GM19452 (cell line): ENCODE data around the gene GRIN2D.

Experiments
- ATAC-seq: cut with Tn5 transposase; IDR thresholded peaks from one replicate; pipeline ENCODE4 v1.9.1; 2021; ENCODE audit not compliant: unreplicated experiment

Gene GRIN2D

DNA sequence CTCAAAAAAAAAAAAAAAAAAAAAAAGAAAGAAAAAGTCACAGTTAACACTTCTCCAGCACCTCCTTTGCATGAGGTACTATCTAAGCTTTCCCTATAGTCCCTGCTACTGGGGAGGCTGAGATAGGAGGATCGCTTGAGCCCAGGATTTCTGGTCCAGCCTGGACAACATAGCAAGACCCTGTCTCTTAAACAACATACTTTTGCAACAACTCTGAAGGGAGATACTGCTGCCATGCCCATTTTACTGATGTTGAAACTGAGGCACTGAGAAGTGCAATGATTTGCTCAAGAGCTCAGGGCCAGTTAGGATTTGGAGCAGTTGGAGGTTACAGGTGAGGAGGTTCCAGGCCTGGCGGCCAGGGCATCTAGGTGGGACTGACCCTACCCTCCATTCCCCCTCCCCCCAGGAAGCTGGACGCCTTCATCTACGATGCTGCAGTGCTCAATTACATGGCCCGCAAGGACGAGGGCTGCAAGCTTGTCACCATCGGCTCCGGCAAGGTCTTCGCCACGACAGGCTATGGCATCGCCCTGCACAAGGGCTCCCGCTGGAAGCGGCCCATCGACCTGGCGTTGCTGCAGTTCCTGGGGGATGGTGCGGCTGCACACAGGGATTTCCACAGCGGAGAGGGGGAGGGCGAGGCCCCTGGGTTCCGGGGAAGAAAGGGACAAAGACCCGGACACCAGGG lies 48.0 kb downstream of the GRIN2D start:
- no peak for ATAC-seq

DNA sequence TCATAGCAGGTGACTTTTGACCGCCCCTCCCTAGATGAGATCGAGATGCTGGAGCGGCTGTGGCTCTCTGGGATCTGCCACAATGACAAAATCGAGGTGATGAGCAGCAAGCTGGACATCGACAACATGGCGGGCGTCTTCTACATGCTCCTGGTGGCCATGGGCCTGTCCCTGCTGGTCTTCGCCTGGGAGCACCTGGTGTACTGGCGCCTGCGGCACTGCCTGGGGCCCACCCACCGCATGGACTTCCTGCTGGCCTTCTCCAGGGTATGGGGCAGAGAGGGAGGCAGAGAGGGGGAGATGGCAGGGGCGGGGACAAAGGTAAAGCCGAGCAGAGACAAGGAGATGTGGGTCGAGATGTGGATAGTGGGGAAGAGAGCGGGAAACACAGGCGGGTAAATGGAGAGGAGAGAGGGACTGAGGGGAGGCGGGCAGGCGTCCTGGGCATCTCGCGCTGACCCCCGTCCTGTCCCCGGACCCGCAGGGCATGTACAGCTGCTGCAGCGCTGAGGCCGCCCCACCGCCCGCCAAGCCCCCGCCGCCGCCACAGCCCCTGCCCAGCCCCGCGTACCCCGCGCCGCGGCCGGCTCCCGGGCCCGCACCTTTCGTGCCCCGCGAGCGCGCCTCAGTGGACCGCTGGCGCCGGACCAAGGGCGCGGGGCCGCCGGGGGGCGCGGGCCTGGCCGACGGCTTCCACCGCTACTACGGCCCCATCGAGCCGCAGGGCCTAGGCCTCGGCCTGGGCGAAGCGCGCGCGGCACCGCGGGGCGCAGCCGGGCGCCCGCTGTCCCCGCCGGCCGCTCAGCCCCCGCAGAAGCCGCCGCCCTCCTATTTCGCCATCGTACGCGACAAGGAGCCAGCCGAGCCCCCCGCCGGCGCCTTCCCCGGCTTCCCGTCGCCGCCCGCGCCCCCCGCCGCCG lies 48.9 kb downstream of the GRIN2D start:
- ATAC-seq, result no peak

DNA sequence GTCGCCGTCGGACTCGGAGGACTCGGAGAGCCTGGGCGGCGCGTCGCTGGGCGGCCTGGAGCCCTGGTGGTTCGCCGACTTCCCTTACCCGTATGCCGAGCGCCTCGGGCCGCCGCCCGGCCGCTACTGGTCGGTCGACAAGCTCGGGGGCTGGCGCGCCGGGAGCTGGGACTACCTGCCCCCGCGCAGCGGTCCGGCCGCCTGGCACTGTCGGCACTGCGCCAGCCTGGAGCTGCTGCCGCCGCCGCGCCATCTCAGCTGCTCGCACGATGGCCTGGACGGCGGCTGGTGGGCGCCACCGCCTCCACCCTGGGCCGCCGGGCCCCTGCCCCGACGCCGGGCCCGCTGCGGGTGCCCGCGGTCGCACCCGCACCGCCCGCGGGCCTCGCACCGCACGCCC lies 49.8 kb downstream of the GRIN2D start:
- ATAC-seq, result no peak
